Lower leg skin (tissue), 4 donors: Measurements from ENCODE around the gene MTCH1. TPM values are rescaled to one million over a fixed set of nuclear protein-coding genes. Genes with fewer than 3 reads are reported as not detected.

Experiments used
- DNase-seq, 2 donors: peaks; one replicate each; pipeline ENCODE4 v3.0.0-alpha.2; 2019; ENCODE audit warnings: low spot score in 2 of 2
- H3K4me3 ChIP-seq: fragments of 200-600 bp; sonication (generic); 2 replicates; pipeline ENCODE4 v1.5.1; 2017; ENCODE audit warnings: mild to moderate bottlenecking, low read depth; ENCODE audit not compliant: poor library complexity, severe bottlenecking
- POLR2A ChIP-seq, 2 donors: fragments of 450-650 bp; IDR thresholded peaks; one replicate each; pipeline ENCODE4 v1.6.1; 2016 to 2017; ENCODE audit warnings: antibody characterized with exemption in 2 of 2, mild to moderate bottlenecking in 1 of 2, moderate library complexity in 1 of 2
- WGBS, 2 donors: methylation state at CpG; one replicate each; pipeline ENCODE4 v1.1.5; 2018; 5-methylcytosine and 5-hydroxymethylcytosine counted together
- intact Hi-C: fragments of 100-400 bp; cut with DNase I; formaldehyde crosslinking; loops from one replicate; pipeline ENCODE4 v1.15.0; 2023; ENCODE audit warnings: low total_unique reads
- total RNA-seq, 4 donors: library from RNA; depleted of rRNA; stranded (reverse); fragments of >200 nt; gene quantifications; one replicate each; pipeline ENCODE4 v1.1.0, GENCODE V29; 2016
- TF ChIP-seq, protein P1 (sequence below), 3 donors: fragments of 450-650 bp; IDR thresholded peaks; one replicate each; pipeline ENCODE4 v1.5.1; 2016; ENCODE audit warnings: antibody characterized with exemption in 3 of 3, mild to moderate bottlenecking in 3 of 3, moderate library complexity in 2 of 3

Gene MTCH1
- total RNA-seq, 4 donors from 2014 or later = 166 to 219 (median 188) TPM

DNA sequence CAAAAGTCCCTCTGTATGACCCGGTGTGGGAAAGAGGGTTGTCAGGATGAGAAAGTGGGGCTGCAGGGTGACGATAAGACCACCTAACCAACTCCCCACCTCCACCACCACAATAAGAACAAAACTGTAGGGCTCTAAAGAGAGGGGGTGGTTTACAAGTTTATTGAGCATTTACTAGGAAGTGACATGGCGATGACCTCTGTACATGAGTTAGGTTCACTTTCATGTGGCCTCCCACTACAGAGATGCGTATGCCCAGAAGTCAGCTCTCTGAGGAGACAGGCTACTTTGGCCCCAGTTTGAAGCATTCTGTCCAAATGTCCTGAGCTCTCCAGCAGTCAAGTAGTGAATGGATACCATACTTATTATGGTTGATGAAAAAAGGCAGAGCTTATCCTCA is 60.2 kb downstream of the MTCH1 start:
- no peak overlapping the region for H3K4me3 ChIP-seq
- no peak for TF ChIP-seq POLR2A (IDR thresholded peaks at IDR 0.05)
- TF ChIP-seq, protein P1, sequence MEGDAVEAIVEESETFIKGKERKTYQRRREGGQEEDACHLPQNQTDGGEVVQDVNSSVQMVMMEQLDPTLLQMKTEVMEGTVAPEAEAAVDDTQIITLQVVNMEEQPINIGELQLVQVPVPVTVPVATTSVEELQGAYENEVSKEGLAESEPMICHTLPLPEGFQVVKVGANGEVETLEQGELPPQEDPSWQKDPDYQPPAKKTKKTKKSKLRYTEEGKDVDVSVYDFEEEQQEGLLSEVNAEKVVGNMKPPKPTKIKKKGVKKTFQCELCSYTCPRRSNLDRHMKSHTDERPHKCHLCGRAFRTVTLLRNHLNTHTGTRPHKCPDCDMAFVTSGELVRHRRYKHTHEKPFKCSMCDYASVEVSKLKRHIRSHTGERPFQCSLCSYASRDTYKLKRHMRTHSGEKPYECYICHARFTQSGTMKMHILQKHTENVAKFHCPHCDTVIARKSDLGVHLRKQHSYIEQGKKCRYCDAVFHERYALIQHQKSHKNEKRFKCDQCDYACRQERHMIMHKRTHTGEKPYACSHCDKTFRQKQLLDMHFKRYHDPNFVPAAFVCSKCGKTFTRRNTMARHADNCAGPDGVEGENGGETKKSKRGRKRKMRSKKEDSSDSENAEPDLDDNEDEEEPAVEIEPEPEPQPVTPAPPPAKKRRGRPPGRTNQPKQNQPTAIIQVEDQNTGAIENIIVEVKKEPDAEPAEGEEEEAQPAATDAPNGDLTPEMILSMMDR (IDR thresholded peaks at IDR 0.05) = no peak
- no peak for DNase-seq
- WGBS, 2 donors = 93 to 97% methylated on average over 4 of the region's 4 CpGs
- intact Hi-C loops = no loop called here

DNA sequence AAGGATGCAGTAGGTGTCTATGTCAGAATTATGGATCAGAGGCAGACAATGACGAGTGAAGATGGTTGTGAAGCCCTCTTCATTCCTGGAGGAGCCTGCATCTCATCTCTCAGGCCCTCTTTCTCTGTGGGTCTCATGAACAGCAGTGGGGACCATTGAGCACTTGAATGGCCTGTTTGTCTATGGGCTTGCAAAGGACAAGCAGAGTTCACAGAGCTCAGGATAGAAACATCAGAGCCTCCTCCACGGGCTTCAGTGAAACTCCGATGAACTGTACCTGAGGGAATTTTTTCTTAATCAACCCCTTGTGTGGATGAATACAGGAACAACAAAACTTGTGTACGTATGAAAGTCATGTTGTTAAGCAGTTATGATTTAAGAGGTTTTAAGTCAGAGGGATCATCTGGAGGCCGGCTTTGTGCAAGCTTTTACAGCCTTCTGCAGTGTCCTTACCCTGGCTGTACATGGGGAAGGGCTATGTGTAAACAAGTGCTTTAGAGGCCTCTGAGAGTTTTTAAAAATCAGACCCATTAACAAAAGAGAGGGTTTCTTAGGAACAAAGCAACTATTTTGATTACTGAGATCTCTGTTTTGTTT is 61.1 kb downstream of the MTCH1 start:
- no peak overlapping the region for H3K4me3 ChIP-seq
- TF ChIP-seq POLR2A (IDR thresholded peaks at IDR 0.05) = no peak
- TF ChIP-seq, protein P1 (IDR thresholded peaks at IDR 0.05) = no peak
- intact Hi-C loops = no loop called here
- no peak for DNase-seq
- WGBS, 2 donors = 70 to 81% methylated on average over 5 of the region's 5 CpGs

DNA sequence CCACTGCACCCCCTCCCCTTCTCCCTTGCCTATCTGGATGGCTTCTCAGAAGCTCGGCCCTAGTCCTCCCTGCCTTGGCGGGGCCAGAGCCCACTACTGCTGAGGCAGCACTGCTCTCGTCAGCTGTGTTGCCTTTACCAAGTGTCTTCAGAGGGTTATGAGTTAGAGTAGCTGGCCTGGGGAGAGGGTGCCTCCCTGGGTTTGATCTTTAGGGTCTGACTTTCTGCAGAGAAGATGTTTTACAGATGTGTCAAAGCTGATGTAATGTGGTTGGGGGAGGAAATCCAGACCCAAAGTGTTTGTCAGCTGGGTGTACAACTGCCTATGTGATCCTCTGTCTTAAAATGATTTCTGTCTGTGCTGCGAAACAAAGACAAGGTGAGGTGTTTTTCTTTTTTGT is 61.9 kb downstream of the MTCH1 start:
- WGBS, 2 donors = 71 to 84% methylated on average over 4 of the region's 4 CpGs

GRCh38 chr6:36920546-36920945 is 65.5 kb downstream of the MTCH1 start:
- no peak overlapping the region for H3K4me3 ChIP-seq
- TF ChIP-seq, protein P1 (IDR thresholded peaks at IDR 0.05) = no peak
- TF ChIP-seq POLR2A (IDR thresholded peaks at IDR 0.05) = no peak
- DNase-seq = no peak
- intact Hi-C loops = no loop called here
- WGBS, 2 donors = 65 to 69% methylated on average over 5 of the region's 5 CpGs

More for the DNA sequence above, 61.9 kb downstream of the MTCH1 start:
- intact Hi-C loops = no loop called here
- H3K4me3 ChIP-seq = no peak overlapping the region
- DNase-seq = no peak
- no peak for TF ChIP-seq POLR2A (IDR thresholded peaks at IDR 0.05)

DNA sequence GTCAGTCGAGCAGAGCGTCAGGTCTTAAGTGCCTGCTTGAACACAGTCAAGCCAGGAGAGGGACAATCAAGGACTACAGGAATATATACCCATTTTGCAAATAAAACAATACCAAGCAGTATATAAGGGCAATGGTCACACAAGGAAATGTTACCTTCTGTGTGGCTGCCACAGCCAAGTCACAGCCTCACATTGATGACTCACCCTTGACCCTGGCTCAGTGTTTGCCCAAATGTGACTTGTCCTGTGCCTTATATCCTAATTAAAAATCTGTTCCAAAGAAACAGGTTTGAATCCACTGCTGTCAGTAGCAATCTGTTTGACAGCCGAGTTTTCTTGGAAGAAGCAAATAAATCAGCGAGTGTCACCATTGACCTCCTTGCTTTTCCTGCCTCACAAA is 65.9 kb downstream of the MTCH1 start:
- intact Hi-C loops = no loop called here
- TF ChIP-seq POLR2A (IDR thresholded peaks at IDR 0.05) = no peak
- TF ChIP-seq, protein P1 (IDR thresholded peaks at IDR 0.05) = no peak
- DNase-seq = no peak
- WGBS, 2 donors = 89% methylated on average over 4 of the region's 4 CpGs
- no peak overlapping the region for H3K4me3 ChIP-seq

Other genes starting within 250 kb of the MTCH1 start
- gene CPNE5, start 146.8 kb downstream of the MTCH1 start, total RNA-seq = 1 to 10 TPM in 1 of 4 donors, under 1 TPM in 2, not detected in 1; 0.23 to 1.1 (median 0.81) TPM
- gene PPIL1, start 111.4 kb downstream of the MTCH1 start, total RNA-seq = 1 to 10 TPM; 2.2 to 9.3 (median 7.3) TPM
- 10 to 100 TPM; 27.5 to 47.4 (median 30.5) TPM for gene C6orf89, start 100.2 kb downstream of the MTCH1 start, total RNA-seq
- gene PI16, start 31.5 kb downstream of the MTCH1 start, total RNA-seq = 10 to 100 TPM in 1 of 4 donors, 1 to 10 TPM in 3; 2.1 to 18.5 (median 2.7) TPM
- gene FGD2, start 19.5 kb upstream of the MTCH1 start, total RNA-seq = 1 to 10 TPM; 2.7 to 9.2 (median 5.2) TPM
- gene PIM1, start 184.0 kb upstream of the MTCH1 start, total RNA-seq = 100 to 1,000 TPM; 136 to 173 (median 150) TPM